Endothelial cell of umbilical vein (primary cell): Measurements from ENCODE around the gene UBE2QL1. TPM values are rescaled to one million over a fixed set of nuclear protein-coding genes. Genes with fewer than 3 reads are reported as not detected.

Source experiments
- BruUV-seq: library from RNA; stranded (reverse); fragments of 400-500 nt; replicated peaks from 2 replicates; lab custom pipeline; 2021; lab: Mats Ljungman, UMichigan
- CTCF ChIA-PET: fragments of 300-600, 350-600 bp; sonication (Branson Sonifier 250); formaldehyde crosslinking; loops from one replicate; lab custom pipeline; 2021; ENCODE audit warnings: antibody characterized with exemption, inconsistent platforms; lab: Charles Lee
- POLR2A ChIA-PET: fragments of 300-600, 350-600 bp; sonication (Branson Sonifier 250); formaldehyde crosslinking; loops from one replicate; lab custom pipeline; 2021; ENCODE audit warnings: antibody characterized with exemption, inconsistent platforms; lab: Charles Lee
- DNase-seq: peaks from one replicate; pipeline ENCODE4 v3.0.0-alpha.2; 2011; ENCODE audit warnings: low read depth, low spot score
- FAIRE-seq: peaks from 2 replicates; lab custom pipeline; 2011; peaks lifted over from hg19 to GRCh38; lab: Jason Lieb, UNC
- H2AFZ ChIP-seq: 2 replicates; pipeline ENCODE4 v1.6.0; 2012; ENCODE audit warnings: low read depth, low read length, control low read depth, inconsistent platforms
- H3K27ac ChIP-seq: 2 replicates; pipeline ENCODE4 v1.5.1; 2011; ENCODE audit warnings: low read depth, mild to moderate bottlenecking, control low read depth, low read length, moderate library complexity; ENCODE audit not compliant: insufficient read depth
- H3K27me3 ChIP-seq, 2 experiments: 2 replicates each; pipeline versions ENCODE4 v1.6.0 to v1.6.1; 2011; ENCODE audit warnings: low read length in 2 of 2, mixed read lengths in 1 of 2; ENCODE audit not compliant: control insufficient read depth in 2 of 2, insufficient read depth in 2 of 2
- H3K36me3 ChIP-seq, 2 experiments: 2 replicates in 1 of 2; 3 replicates in 1 of 2; pipeline ENCODE4 v1.5.1; 2011; ENCODE audit warnings: low read length in 2 of 2, mild to moderate bottlenecking in 1 of 2, moderate library complexity in 1 of 2; ENCODE audit not compliant: control insufficient read depth in 2 of 2, insufficient read depth in 2 of 2; ENCODE audit errors: extremely low read depth in 1 of 2
- H3K4me1 ChIP-seq: 3 replicates; pipeline ENCODE4 v1.5.1; 2011; ENCODE audit warnings: mild to moderate bottlenecking, low read length; ENCODE audit not compliant: control insufficient read depth, insufficient read depth; ENCODE audit errors: extremely low read depth
- H3K4me2 ChIP-seq: 2 replicates; pipeline ENCODE4 v1.6.1; 2011; ENCODE audit warnings: low read length, control low read depth, mixed read lengths; ENCODE audit not compliant: insufficient read depth
- H3K4me3 ChIP-seq, 3 experiments: fragments of 200-600 bp in 1 of 3; sonication (generic), shearing (Covaris generic) in 1 of 3; replicated peaks in 1 of 3; 2 replicates each; pipeline ENCODE4 v1.5.1; 2011 to 2016; ENCODE audit warnings: control low read depth in 3 of 3, low read length in 3 of 3, mild to moderate bottlenecking in 2 of 3, inconsistent platforms in 1 of 3, low read depth in 1 of 3, moderate library complexity in 1 of 3; ENCODE audit not compliant: insufficient read depth in 1 of 3
- H3K79me2 ChIP-seq: 2 replicates; pipeline ENCODE4 v1.6.0; 2012; ENCODE audit warnings: low read length, inconsistent platforms; ENCODE audit not compliant: control insufficient read depth, insufficient read depth
- H3K9ac ChIP-seq: replicated peaks from 2 replicates; pipeline ENCODE3; 2011; ENCODE audit warnings: low read length, control low read depth; ENCODE audit not compliant: insufficient read depth; ENCODE audit errors: extremely low read depth
- H3K9me1 ChIP-seq: replicated peaks from 3 replicates; pipeline ENCODE4 v1.6.0; 2011; ENCODE audit warnings: mild to moderate bottlenecking, low read length; ENCODE audit not compliant: control insufficient read depth, insufficient read depth; ENCODE audit errors: extremely low read depth
- H3K9me3 ChIP-seq: replicated peaks from 2 replicates; pipeline ENCODE4 v1.5.1; 2012; ENCODE audit warnings: low read length, inconsistent platforms; ENCODE audit not compliant: control insufficient read depth, insufficient read depth
- H4K20me1 ChIP-seq: replicated peaks from 2 replicates; pipeline ENCODE3; 2011; ENCODE audit warnings: mild to moderate bottlenecking, low read length; ENCODE audit not compliant: control insufficient read depth, insufficient read depth; ENCODE audit errors: extremely low read depth
- CTCF ChIP-seq, 2 donors: IDR thresholded peaks; 1 replicate in 1 of 2; 2 replicates in 1 of 2; pipeline ENCODE4 v1.5.1; 2011; ENCODE audit warnings: low read length in 2 of 2, mild to moderate bottlenecking in 2 of 2, moderate library complexity in 2 of 2, control low read depth in 1 of 2, inconsistent platforms in 1 of 2, low read depth in 1 of 2; ENCODE audit not compliant: insufficient read depth in 1 of 2; ENCODE audit errors: extremely low read depth in 1 of 2
- EZH2 ChIP-seq: IDR thresholded peaks from 2 replicates; pipeline ENCODE4 v1.6.1; 2012; ENCODE audit warnings: borderline replicate concordance, low read depth, mild to moderate bottlenecking, moderate library complexity, low read length, inconsistent platforms; ENCODE audit not compliant: severe bottlenecking
- FOS ChIP-seq: IDR thresholded peaks from 2 replicates; pipeline ENCODE4 v1.6.1; 2011; ENCODE audit warnings: mild to moderate bottlenecking, low read length, moderate library complexity, borderline replicate concordance; ENCODE audit not compliant: insufficient read depth
- GATA2 ChIP-seq: IDR thresholded peaks from 2 replicates; pipeline ENCODE4 v1.7.0; 2011; ENCODE audit warnings: low read depth, mild to moderate bottlenecking, moderate library complexity, mixed read lengths, low read length; ENCODE audit not compliant: insufficient read length, insufficient read depth
- JUN ChIP-seq: IDR thresholded peaks from 2 replicates; pipeline ENCODE4 v1.6.1; 2011; ENCODE audit warnings: borderline replicate concordance, low read depth; ENCODE audit not compliant: insufficient read length, insufficient read depth
- MAX ChIP-seq: IDR thresholded peaks from 2 replicates; pipeline ENCODE4 v1.6.1; 2011; ENCODE audit not compliant: insufficient read depth, insufficient read length
- MYC ChIP-seq: IDR thresholded peaks from one replicate; pipeline ENCODE4 v1.6.1; 2011; ENCODE audit warnings: mild to moderate bottlenecking, low read depth, low read length
- POLR2A ChIP-seq: IDR thresholded peaks from 2 replicates; pipeline ENCODE4 v1.6.1; 2012; ENCODE audit warnings: low read depth, mild to moderate bottlenecking, control low read depth, low read length
- POLR2AphosphoS5 ChIP-seq: IDR thresholded peaks from 2 replicates; pipeline ENCODE4 v1.6.1; 2012; ENCODE audit warnings: low read depth, mild to moderate bottlenecking, control low read depth, low read length, moderate library complexity; ENCODE audit not compliant: insufficient read depth
- dilution Hi-C: fragments of 300-500 bp; cut with MboI; formaldehyde crosslinking; loops from one replicate; pipeline ENCODE4 v1.15.0; 2019; ENCODE audit warnings: low sequenced_read_pairs; ENCODE audit not compliant: extremely low pct_ligation_motif_present
- intact Hi-C: fragments of 100-400 bp; cut with micrococcal nuclease; formaldehyde crosslinking; loops from one replicate; pipeline ENCODE4 v1.10.0; 2022
- polyA plus RNA-seq, 4 experiments: library from polyadenylated mRNA; depleted of rRNA in 3 of 4; stranded (reverse) in 3 of 4; unstranded in 1 of 4; fragments of >200 nt; gene quantifications; 2 replicates each; pipeline versions ENCODE4 v1.2.1 to v1.2.3, GENCODE V29; 2011 to 2012; ENCODE audit warnings: missing spikeins in 1 of 4
- total RNA-seq: library from RNA; stranded (reverse); gene quantifications from 2 replicates; pipeline ENCODE4 v1.2.3, GENCODE V29; 2021

The UBE2QL1 gene
- total and polyA plus RNA-seq, 2 donors (not counting 3 experiments of a cell fraction or from before 2014, with no cell fraction given): 0.04 to 0.15 TPM

GRCh38 chr5:6472792-6473191, 24.1 kb downstream of the UBE2QL1 start:
- CTCF ChIA-PET: no interaction called here
- no peak overlapping the region for H3K27ac ChIP-seq
- POLR2A ChIA-PET: no interaction called here
- TF ChIP-seq CTCF (IDR thresholded peaks at IDR 0.05; ENCODE audit: extremely low read depth in 1 of 2, insufficient read depth in 1 of 2, low read depth in 1 of 2, low read length in 2 of 2): no peak
- no peak overlapping the region for H2AFZ ChIP-seq
- H3K36me3 ChIP-seq: no peaks in the 10 kb centered on the region
- H3K27me3 ChIP-seq: no peaks in the 10 kb centered on the region
- no TSS peak for BruUV-seq
- DNase-seq (no peak), FAIRE-seq (no peak)
- no peaks in the 10 kb centered on the region for H3K4me1 ChIP-seq
- H3K9me3 ChIP-seq: no peaks in the 10 kb centered on the region
- H3K9me1 ChIP-seq: no peaks in the 10 kb centered on the region
- H3K4me2 ChIP-seq: no peak overlapping the region
- H4K20me1 ChIP-seq: no peaks in the 10 kb centered on the region
- intact Hi-C loops (no loop called here), dilution Hi-C loops (no loop called here)
- no peak overlapping the region for H3K9ac ChIP-seq
- H3K79me2 ChIP-seq: no peaks in the 10 kb centered on the region
- no peak overlapping the region for H3K4me3 ChIP-seq

- H3K4me1 ChIP-seq: no peaks in the 10 kb centered on the region
- ChIA-PET POLR2A (no interaction called here), CTCF (interaction anchor here (0.9 kb wide), 1 partner anchor 169 kb away, joined by 3 read pairs; no protein-coding TSS in a partner anchor)
- H3K79me2 ChIP-seq: no peaks in the 10 kb centered on the region
- no peak overlapping the region for H3K27ac ChIP-seq
- H4K20me1 ChIP-seq: no peaks in the 10 kb centered on the region
- no peak overlapping the region for H3K4me3 ChIP-seq
- no peaks in the 10 kb centered on the region for H3K27me3 ChIP-seq
- BruUV-seq: no TSS peak
- no peak overlapping the region for H3K4me2 ChIP-seq
- H3K9me3 ChIP-seq: no peaks in the 10 kb centered on the region
- H3K36me3 ChIP-seq: no peaks in the 10 kb centered on the region
- H3K9ac ChIP-seq: no peak overlapping the region
- no peak for FAIRE-seq
- no peak overlapping the region for H2AFZ ChIP-seq
- TF ChIP-seq FOS: no peak
- no peak for TF ChIP-seq GATA2
- no peak for TF ChIP-seq EZH2
- no peak for TF ChIP-seq MAX
- TF ChIP-seq POLR2AphosphoS5: no peak
- no peak for TF ChIP-seq MYC
- no peak for TF ChIP-seq POLR2A
- TF ChIP-seq CTCF (IDR thresholded peaks at IDR 0.05; ENCODE audit: extremely low read depth in 1 of 2, insufficient read depth in 1 of 2, low read depth in 1 of 2, low read length in 2 of 2): no peak
- TF ChIP-seq JUN: no peak
- intact Hi-C loops (no loop called here), dilution Hi-C loops (no loop called here)
- H3K9me1 ChIP-seq: no peaks in the 10 kb centered on the region
- no peak for DNase-seq
These were observed 24.6 kb downstream of the UBE2QL1 start for GRCh38 chr5:6473284-6473683.
